ENCODE measurements around the gene BDKRB2. TPM values are rescaled to one million over a fixed set of nuclear protein-coding genes. Genes with fewer than 3 reads are reported as not detected.

The BDKRB2 gene
- total and polyA plus RNA-seq, 8 donors: 3.5 to 14.2 (median 6.1) TPM; not detected in 1

- peaks cover 0 to 4% (median 0%) of the 10 kb centered on the region in 3 donors for H3K27me3 ChIP-seq
- TF ChIP-seq CTCF (IDR thresholded peaks at IDR 0.05) (no peak), POLR2AphosphoS5 (IDR thresholded peaks at IDR 0.05) (no peak), POLR2A (IDR thresholded peaks at IDR 0.05) (no peak), EP300 (IDR thresholded peaks at IDR 0.05) (no peak)
- peak overlapping the region in 1 of 5 donors; percentile 24 for H3K27ac ChIP-seq
- no peak overlapping the region for H3K4me3 ChIP-seq
- intact Hi-C loops (cut with DNase I; ENCODE audit: low total_unique reads): no loop called here
- H3K9me3 ChIP-seq: no peaks in the 10 kb centered on the region
- 51 to 70% (median 64%) methylated on average over 18 to 22 of the region's 22 CpGs for WGBS, 5 donors
- H3K36me3 ChIP-seq: no peaks in the 10 kb centered on the region
- peaks cover 0 to 14% (median 5%) of the 10 kb centered on the region in 4 donors for H3K4me1 ChIP-seq
- DNase-seq: no peak
These were observed 11.4 kb upstream of the BDKRB2 start for GRCh38 chr14:96192975-96193805.

- no peaks in the 10 kb centered on the region for H3K9me3 ChIP-seq
- DNase-seq: no peak
- intact Hi-C loops (cut with DNase I; ENCODE audit: low total_unique reads): no loop called here
- no peak overlapping the region for H3K4me3 ChIP-seq
- H3K27ac ChIP-seq: peak overlapping the region in 1 of 5 donors; percentile 24
- no peaks in the 10 kb centered on the region for H3K36me3 ChIP-seq
- 88 to 91% (median 90%) methylated on average over 9 to 10 of the region's 10 CpGs for WGBS, 5 donors
- peaks cover 0 to 4% (median 0%) of the 10 kb centered on the region in 3 donors for H3K27me3 ChIP-seq
- no peak for TF ChIP-seq EP300 (IDR thresholded peaks at IDR 0.05)
- no peak for TF ChIP-seq POLR2A (IDR thresholded peaks at IDR 0.05)
- TF ChIP-seq POLR2AphosphoS5 (IDR thresholded peaks at IDR 0.05): no peak
- TF ChIP-seq CTCF (IDR thresholded peaks at IDR 0.05): no peak
- H3K4me1 ChIP-seq: peaks cover 0 to 18% (median 11%) of the 10 kb centered on the region in 4 donors
These were observed 10.4 kb upstream of the BDKRB2 start for GRCh38 chr14:96194262-96194656.

- peaks cover 0 to 18% (median 11%) of the 10 kb centered on the region in 4 donors for H3K4me1 ChIP-seq
These were observed 9.8 kb upstream of the BDKRB2 start for GRCh38 chr14:96194657-96195431.

More at GRCh38 chr14:96194657-96195431, 9.8 kb upstream of the BDKRB2 start:
- H3K36me3 ChIP-seq: no peaks in the 10 kb centered on the region
- intact Hi-C loops (cut with DNase I; ENCODE audit: low total_unique reads): no loop called here
- no peak for DNase-seq
- no peak overlapping the region for H3K27ac ChIP-seq
- no peak overlapping the region for H3K4me3 ChIP-seq
- TF ChIP-seq CTCF (IDR thresholded peaks at IDR 0.05) (no peak), EP300 (IDR thresholded peaks at IDR 0.05) (no peak), POLR2A (IDR thresholded peaks at IDR 0.05) (no peak), POLR2AphosphoS5 (IDR thresholded peaks at IDR 0.05) (no peak)
- 54 to 69% (median 63%) methylated on average over 10 to 11 of the region's 11 CpGs for WGBS, 5 donors
- no peaks in the 10 kb centered on the region for H3K9me3 ChIP-seq
- peaks cover 0 to 4% (median 0%) of the 10 kb centered on the region in 3 donors for H3K27me3 ChIP-seq
